ENCODE results near the gene CIZ1.
A peak's percentile ranks its signal among the peaks of the same experiment; 100 is the strongest.
"Not testable (repeated sequence)": the region's sequence is repeated elsewhere in the genome, so short reads cannot be mapped to it uniquely, and the experiment has no call there.

The CIZ1 gene

DNA sequence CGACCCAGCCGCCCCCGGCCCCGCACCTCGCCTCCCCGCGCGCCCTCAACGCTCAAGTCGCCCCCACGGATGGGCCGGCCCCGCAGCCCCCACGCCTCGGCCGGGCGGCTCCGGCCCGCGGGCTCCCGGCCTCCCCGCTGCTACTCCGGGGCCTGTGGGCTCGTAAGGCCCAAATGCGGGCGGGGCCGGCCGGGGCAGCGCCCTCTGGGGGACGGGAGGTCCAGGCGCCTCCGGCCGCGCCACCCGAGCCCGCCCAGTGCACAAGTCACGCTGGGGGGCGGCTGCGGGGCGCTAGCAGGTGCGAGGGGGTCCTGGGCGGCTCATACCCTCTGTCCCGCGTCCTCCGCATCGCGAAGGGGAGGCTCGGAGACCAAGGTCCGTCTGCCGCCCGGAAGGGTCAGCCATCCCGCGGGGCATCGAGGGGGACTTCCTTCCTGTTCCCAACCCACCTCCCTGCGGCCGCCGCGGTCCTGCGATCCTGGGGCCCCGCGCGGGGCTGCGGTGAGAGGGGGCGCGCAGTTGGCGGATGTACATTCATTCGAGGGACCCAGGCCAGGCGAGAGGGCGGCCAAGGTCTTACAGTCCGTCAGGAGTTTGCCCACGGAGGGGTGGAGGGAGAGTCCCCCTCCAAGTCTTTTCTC, at the start of gene CIZ1:
Gene CIZ1, minus strand, starts transcription at position 167 of the 641 bp plus-strand sequence. CDS start 715 bp downstream, outside the sequence.
- peak; percentile 88 for DNase-seq

- DNase-seq: peak; percentile 50
These were observed 42.5 kb upstream of the CIZ1 start for GRCh38 chr9:128233817-128234406.

DNA sequence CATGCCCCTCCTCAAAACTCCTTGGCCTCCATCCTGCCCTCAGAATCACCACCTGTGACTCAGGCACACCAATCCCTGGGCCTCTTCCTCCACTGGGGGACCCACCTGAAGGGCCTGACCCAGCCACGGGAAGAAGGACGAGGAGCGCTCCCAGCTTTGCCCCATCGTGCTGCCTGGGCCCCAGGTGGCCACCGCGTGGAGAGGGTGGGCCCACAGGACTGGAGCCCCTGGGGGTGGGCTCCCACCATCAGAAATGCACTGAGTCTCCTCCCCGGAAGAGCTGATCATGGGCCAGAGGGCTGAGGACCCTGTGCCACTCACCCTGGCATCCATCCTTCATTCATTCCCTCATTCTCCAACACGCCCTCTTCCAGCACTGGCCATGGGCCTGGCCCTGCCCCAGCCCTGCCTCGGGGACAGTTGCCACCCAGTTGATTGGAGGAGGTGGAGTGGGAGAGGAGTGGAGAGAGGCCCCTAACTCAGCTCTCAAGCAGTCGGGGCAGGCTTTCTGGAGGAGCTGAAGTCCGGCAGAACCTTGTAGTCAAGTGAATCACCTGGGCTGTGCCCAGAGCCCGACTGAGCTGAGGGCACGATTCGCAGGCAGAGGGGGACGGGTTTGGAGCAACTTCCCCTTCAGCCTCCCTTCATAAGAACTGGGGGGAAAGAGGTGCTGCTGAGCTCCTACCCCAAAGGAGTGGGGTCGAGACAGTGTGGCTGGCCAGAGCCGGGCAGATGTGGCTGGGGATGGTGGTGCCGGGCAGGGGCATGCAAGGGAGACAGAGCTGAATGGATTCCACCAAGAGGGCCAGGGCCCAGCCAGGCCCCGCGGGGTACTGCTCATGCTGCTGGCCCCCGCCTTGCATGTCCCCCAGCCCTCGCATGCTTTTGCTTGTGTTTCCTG, 41.4 kb upstream of the CIZ1 start:
- no peak for DNase-seq

DNA sequence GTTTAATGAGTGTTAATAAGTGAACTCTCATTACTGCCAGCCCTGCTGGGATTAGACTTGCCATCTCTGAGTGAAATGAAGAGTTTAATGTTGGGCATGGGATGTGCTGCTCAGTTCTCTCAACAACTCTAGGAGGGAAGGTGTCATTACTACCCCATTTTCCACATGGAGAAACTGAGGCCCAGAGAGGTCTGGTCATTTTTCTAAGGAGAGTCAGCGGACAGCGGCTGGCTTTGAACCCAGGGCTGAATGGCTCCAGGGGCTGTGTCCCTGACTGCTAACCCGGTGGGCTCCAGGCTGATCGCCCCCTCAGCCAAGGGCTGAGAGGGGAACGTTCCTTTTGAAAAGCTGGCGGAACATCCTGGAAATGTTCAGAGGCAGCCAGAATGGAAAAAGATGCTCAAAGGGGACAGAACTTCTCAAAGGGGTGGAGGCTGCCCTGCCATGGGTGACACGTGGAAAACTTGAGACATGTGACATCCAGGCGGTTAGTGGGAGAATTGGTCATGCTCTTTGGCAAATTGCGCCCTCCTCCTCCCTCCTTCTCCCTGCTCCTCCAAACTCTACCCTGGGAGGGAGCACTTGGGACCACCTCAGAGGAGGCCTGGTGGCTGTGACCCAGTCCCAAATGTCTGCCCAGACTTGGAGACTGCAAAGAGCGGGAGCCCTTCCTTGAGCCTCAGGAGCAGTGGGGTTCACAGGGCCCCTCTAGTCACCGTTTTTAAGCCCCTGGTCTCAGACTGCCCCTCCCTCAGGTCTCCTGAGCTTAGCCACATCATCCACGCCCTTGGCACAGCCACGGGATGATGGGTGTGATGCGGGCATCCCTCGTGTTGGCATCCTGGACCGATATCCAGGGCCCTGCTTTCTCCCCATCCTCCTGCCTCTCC, 40.5 kb upstream of the CIZ1 start:
- DNase-seq: no peak

DNA sequence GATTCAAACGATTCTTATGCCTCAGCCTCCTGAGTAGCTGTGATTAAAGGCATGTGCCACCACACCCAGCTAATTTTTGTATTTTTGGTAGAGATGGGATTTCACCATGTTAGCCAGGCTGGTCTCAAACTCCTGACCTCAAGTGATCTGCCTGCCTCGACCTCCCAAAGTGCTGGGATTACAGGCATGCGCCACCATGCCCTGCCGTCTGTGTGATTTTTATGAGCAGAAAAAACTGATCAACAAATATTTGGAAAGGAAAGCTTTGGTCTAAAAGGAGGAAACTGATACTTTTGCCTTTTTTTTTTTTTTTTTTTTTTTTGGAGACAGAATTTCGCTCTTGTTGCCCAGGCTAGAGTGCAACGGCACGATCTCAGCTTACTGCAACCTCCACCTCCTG, 39.5 kb upstream of the CIZ1 start:
- DNase-seq: not testable (repeated sequence)

DNA sequence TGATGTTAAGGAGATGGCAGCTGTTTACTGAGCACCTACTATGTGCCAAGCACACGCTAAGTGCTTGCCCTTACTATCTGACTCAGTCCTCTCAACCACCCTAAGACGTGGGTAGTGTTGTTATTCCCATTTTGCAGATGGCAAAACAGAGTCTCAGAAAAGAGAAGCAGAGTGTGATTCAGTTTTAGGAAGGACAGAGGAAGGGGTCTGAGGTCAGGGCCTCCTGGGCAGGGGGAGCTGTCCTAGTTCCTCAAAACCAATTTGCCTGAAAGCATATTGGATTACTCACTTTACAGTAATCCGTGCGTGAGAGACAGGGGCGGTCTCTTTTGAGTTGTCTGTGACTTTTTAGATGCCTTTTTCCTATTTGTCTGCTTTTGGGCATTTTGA, 35.0 kb upstream of the CIZ1 start:
- DNase-seq: no peak

GRCh38 chr9:128225770-128226411, 34.5 kb upstream of the CIZ1 start:
- DNase-seq: no peak

DNA sequence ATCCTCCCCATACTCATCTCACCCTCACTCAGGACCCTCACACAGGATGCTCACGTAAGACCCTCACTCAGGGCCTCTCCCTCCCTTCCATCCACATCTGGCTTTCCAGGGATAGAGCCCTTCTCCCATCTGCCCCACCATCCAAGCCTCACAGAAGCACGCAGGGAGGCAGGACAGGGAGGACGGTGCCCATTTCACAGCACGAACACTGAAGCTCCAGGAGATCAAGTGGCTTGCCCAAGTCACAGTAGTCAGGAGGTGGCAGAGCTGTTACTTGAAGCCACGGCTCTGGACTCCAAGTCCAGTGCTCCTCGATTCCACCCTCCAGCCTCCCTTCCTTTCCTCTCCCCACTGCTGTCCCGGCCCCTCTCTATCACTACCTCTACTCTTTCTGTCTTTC, 33.5 kb upstream of the CIZ1 start:
- no peak for DNase-seq

DNA sequence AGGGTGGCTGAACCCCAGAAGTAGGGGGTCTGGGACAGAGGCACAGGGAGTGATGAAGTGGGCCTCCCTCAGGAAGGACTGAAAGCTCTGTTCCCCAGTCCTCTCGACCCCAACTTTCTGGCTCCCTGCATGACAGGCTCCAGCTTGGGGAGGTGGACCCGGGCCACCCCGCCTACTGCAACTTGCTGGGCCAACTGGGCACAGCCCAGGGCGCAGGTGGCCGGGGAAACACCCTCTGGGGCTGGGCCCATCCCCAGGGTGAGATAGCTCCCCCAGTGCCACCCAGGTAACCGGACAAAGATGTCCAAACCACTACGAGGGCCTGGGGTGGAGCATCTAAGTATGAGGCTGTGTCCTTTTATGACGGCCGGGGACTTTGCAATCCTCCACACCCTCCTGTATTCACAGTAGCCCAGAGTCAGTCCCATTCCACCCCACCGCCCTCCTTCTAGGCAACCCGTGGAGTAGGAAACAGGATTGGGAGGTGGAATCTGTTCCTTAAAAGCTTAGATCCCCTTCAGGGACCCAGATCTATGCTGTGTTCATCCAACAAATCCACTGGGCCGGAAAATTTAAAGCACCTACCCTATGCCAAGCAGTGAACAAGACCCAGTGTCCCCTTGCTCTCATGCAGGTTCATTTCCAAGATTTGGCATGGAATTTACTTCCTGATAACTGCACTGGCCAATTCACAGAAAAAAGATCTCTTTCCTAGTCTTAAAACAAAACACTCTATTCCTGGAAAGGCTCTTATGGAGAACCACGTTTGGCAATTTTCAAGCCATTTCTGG, 31.7 kb upstream of the CIZ1 start:
- DNase-seq: no peak

- DNase-seq: no peak
These were observed 30.7 kb upstream of the CIZ1 start for GRCh38 chr9:128222026-128222425.

DNA sequence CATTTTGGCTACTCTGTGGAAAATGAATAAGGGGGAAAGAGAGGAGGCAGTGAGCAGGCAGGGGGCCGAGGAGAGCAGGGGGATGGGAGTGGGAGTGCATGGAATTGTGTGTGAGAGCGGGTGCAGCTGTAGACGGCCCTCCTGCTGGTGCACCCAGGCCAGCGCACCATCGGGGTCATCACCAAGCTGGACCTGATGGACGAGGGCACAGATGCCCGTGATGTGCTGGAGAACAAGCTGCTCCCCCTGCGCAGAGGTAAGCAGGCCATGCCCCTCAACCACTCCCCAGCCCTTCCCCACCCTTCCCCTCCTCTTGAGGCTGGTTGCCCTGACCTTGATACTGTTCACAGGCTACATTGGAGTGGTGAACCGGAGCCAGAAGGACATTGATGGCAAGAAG, 28.5 kb upstream of the CIZ1 start:
- DNase-seq: no peak

DNA sequence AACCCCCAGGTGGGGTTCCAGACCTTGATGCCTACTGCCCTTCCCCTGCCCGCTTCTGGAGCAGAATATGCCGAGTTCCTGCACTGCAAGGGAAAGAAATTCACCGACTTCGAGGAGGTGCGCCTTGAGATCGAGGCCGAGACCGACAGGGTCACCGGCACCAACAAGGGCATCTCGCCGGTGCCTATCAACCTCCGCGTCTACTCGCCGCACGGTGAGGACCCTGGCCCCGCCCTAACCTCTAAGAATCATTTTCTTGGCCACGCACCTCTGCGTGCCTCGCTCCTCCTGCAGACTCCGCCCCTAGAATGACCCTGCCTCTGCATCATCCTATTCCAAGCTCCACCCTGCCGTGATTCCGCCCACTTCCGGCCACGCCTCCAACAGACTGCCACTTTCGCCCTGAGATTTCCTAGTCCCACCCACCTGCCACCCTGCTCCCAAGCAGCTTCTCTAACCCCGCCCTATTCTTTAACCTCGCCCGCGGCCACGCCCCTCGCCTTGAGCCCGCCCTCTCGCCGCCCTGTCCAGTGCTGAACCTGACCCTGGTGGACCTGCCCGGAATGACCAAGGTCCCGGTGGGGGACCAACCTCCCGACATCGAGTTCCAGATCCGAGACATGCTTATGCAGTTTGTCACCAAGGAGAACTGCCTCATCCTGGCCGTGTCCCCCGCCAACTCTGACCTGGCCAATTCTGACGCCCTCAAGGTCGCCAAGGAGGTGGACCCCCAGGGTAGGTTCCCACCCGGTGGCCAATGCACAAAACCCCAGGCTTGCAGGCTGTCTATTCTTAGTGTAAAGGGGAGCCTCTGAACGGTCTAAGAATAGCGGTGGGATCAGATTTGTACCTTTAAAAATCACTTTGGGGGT, 27.4 kb upstream of the CIZ1 start:
- DNase-seq: peak; percentile 36

DNA sequence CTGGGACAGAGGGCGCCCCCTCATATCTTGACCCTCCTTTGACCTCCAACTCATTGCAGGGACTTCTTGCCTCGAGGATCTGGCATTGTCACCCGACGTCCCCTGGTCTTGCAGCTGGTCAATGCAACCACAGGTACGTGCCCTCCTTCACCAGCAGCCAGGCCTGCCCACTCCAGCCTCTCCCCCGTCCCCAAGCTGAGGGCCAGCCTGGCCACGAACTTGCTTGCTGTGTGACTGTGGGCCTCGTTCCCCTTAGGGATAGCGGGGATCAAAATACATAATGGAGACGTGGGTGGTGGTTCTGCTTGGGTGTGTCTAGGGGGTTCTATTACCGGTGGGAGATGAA, 26.8 kb upstream of the CIZ1 start:
- DNase-seq: no peak

DNA sequence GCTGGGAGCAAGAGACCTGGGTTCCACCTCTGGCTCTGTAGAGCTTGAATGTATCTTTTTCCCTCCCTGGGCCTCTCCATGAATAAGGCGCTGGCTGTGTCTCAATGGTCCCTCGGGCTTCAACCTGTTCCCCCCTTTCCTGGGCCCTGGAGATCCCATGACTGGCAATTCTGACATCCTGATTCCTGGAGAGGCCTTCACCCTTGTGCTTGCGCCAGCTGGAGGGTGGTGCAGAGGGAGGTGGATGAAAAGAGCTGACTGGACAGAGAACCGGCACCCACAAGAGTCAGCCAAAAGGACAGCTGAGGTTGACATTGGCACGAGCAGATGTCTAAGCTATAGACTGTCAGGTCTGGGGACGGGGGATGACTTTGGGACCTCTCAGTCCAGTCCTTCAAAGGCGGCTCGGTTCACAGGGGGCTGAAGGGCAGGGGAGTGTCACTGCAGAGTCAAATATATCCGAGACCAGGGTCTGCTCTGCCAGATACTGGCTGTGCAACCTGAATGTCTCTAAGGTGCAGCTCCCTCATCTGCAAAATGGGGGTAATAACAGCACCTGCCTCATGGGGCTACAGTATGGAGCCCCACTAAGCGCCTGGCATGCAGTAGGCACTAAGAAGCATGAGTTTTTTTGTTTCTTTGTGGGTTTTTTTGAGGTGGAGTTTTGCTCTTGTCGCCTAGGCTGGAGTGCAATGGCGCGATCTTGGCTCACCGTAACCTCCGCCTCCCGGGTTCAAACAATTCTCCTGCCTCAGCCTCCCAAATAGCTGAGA, 25.6 kb upstream of the CIZ1 start:
- no peak for DNase-seq

- no peak for DNase-seq
These were observed 24.4 kb upstream of the CIZ1 start for GRCh38 chr9:128215491-128216409.

GRCh38 chr9:128214571-128215490, 23.5 kb upstream of the CIZ1 start:
- DNase-seq: no peak

GRCh38 chr9:128213746-128214497, 22.6 kb upstream of the CIZ1 start:
- DNase-seq: no peak

Measured in DMS53 (cell line).